BLaER1 treated with 17β-estradiol and CSF1 and Interleukin-3, amounts not matched to agents 10 nM and 100 nM (cell line): Measurements from ENCODE around the gene PTCH2.
"Not testable (repeated sequence)": the region's sequence is repeated elsewhere in the genome, so short reads cannot be mapped to it uniquely, and the experiment has no call there.

Experiments
- H3K27ac ChIP-seq, 11 experiments: shearing (Covaris generic); formaldehyde crosslinking; 2 replicates each; pipeline ENCODE4 v1.8.1; 2022
- H3K27me3 ChIP-seq, 11 experiments: shearing (Covaris generic); formaldehyde crosslinking; 2 replicates each; pipeline ENCODE4 v1.8.1; 2022
- H3K36me3 ChIP-seq, 11 experiments: shearing (Covaris generic); formaldehyde crosslinking; 2 replicates each; pipeline ENCODE4 v1.8.1; 2022
- H3K4me1 ChIP-seq, 10 experiments: shearing (Covaris generic); formaldehyde crosslinking; 2 replicates each; pipeline ENCODE4 v1.8.1; 2022
- H3K4me2 ChIP-seq, 11 experiments: shearing (Covaris generic); formaldehyde crosslinking; 2 replicates each; pipeline ENCODE4 v1.8.1; 2022
- H3K4me3 ChIP-seq, 10 experiments: shearing (Covaris generic); formaldehyde crosslinking; 2 replicates each; pipeline ENCODE4 v1.8.1; 2022
- H3K9ac ChIP-seq, 11 experiments: shearing (Covaris generic); formaldehyde crosslinking; 2 replicates each; pipeline ENCODE4 v1.8.1; 2022
- H3K9me3 ChIP-seq, 11 experiments: shearing (Covaris generic); formaldehyde crosslinking; replicated peaks in 1 of 11; 2 replicates each; pipeline ENCODE4 v1.8.1; 2022
- H4K20me1 ChIP-seq, 11 experiments: shearing (Covaris generic); formaldehyde crosslinking; 2 replicates each; pipeline ENCODE4 v1.8.1; 2022
- Cebpa-rat ChIP-seq, 11 experiments: shearing (Covaris generic); IDR thresholded peaks; 2 replicates each; pipeline ENCODE4 v1.8.1; 2022

PTCH2 gene

GRCh38 chr1:44827197-44828002, 15.7 kb downstream of the PTCH2 start:
- H3K9ac ChIP-seq: 0 out of 22 replicates have a peak overlapping the region, but pooled peaks of 1 of the 11 experiments have one; percentile 17
- no peaks in the 10 kb centered on the region for H3K27me3 ChIP-seq
- H3K27ac ChIP-seq: peak overlapping the region in 2 of 11 experiments; percentile 28 to 32; a peak in 3 of 22 replicates
- peaks cover 21 to 55% (median 37%) of the 10 kb centered on the region in 10 experiments for H3K4me1 ChIP-seq
- peak overlapping the region in 7 of 11 experiments; percentile 6 to 84 (median 46); a peak in 11 of 22 replicates for H3K4me2 ChIP-seq
- H4K20me1 ChIP-seq: no peaks in the 10 kb centered on the region
- no peak for TF ChIP-seq Cebpa-rat (IDR thresholded peaks at IDR 0.05)
- no peak overlapping the region for H3K4me3 ChIP-seq
- H3K9me3 ChIP-seq: peaks cover 0 to 12% (median 0%) of the 10 kb centered on the region in 11 experiments; a peak in 4 of 22 replicates
- no peaks in the 10 kb centered on the region for H3K36me3 ChIP-seq

GRCh38 chr1:44826375-44827196, 16.5 kb downstream of the PTCH2 start:
- H3K9ac ChIP-seq: peak overlapping the region in 2 of 11 experiments; percentile 9 to 17; a peak in 1 of 22 replicates
- H3K9me3 ChIP-seq: peaks cover 0 to 12% (median 0%) of the 10 kb centered on the region in 11 experiments; a peak in 4 of 22 replicates
- no peaks in the 10 kb centered on the region for H3K27me3 ChIP-seq
- no peak for TF ChIP-seq Cebpa-rat (IDR thresholded peaks at IDR 0.05)
- H3K4me2 ChIP-seq: peak overlapping the region in 8 of 11 experiments; percentile 6 to 84 (median 42); a peak in 11 of 22 replicates
- H3K4me1 ChIP-seq: peaks cover 14 to 47% (median 29%) of the 10 kb centered on the region in 10 experiments
- H3K4me3 ChIP-seq: no peak overlapping the region
- H4K20me1 ChIP-seq: no peaks in the 10 kb centered on the region
- peak overlapping the region in 3 of 11 experiments; percentile 28 to 32 (median 30); a peak in 3 of 22 replicates for H3K27ac ChIP-seq
- no peaks in the 10 kb centered on the region for H3K36me3 ChIP-seq

- H3K27ac ChIP-seq, H3K9me3 ChIP-seq, H3K27me3 ChIP-seq, H3K9ac ChIP-seq, H3K36me3 ChIP-seq, H3K4me2 ChIP-seq, H3K4me3 ChIP-seq, H4K20me1 ChIP-seq: not testable (repeated sequence)
- peaks cover 7 to 37% (median 21%) of the 10 kb centered on the region in 10 experiments for H3K4me1 ChIP-seq
These were observed 18.7 kb downstream of the PTCH2 start for GRCh38 chr1:44824392-44824791.

GRCh38 chr1:44822981-44823451, 20.0 kb downstream of the PTCH2 start:
- H3K4me2 ChIP-seq: no peak overlapping the region

GRCh38 chr1:44822131-44822701, 20.8 kb downstream of the PTCH2 start:
- Histone ChIP-seq H3K27me3 (no peaks in the 10 kb centered on the region), H3K9ac (peak overlapping the region in 4 of 11 experiments; percentile 5 to 18 (median 8); a peak in 2 of 22 replicates), H4K20me1 (no peaks in the 10 kb centered on the region), H3K27ac (no peak overlapping the region), H3K4me1 (peaks cover 23 to 50% (median 36%) of the 10 kb centered on the region in 10 experiments), H3K36me3 (no peaks in the 10 kb centered on the region), H3K4me2 (no peak overlapping the region), H3K9me3 (no peaks in the 10 kb centered on the region), H3K4me3 (no peak overlapping the region)
- no peak for TF ChIP-seq Cebpa-rat (IDR thresholded peaks at IDR 0.05)

More at GRCh38 chr1:44822981-44823451, 20.0 kb downstream of the PTCH2 start:
- Histone ChIP-seq H3K4me1 (peaks cover 19 to 47% (median 33%) of the 10 kb centered on the region in 10 experiments), H3K9ac (no peak overlapping the region), H3K9me3 (no peaks in the 10 kb centered on the region), H3K4me3 (no peak overlapping the region), H3K27me3 (no peaks in the 10 kb centered on the region), H4K20me1 (no peaks in the 10 kb centered on the region), H3K36me3 (no peaks in the 10 kb centered on the region), H3K27ac (no peak overlapping the region)
- TF ChIP-seq Cebpa-rat (IDR thresholded peaks at IDR 0.05): no peak

GRCh38 chr1:44821240-44821715, 21.8 kb downstream of the PTCH2 start:
- TF ChIP-seq Cebpa-rat (IDR thresholded peaks at IDR 0.05): no peak
- H3K4me2 ChIP-seq: peak overlapping the region in 10 of 11 experiments; percentile 81 to 97 (median 91); a peak in 16 of 22 replicates
- H3K27me3 ChIP-seq: no peaks in the 10 kb centered on the region
- H4K20me1 ChIP-seq: no peaks in the 10 kb centered on the region
- H3K27ac ChIP-seq: peak overlapping the region in 1 of 11 experiments; percentile 99; a peak in 1 of 22 replicates
- H3K36me3 ChIP-seq: no peaks in the 10 kb centered on the region
- H3K9me3 ChIP-seq: no peaks in the 10 kb centered on the region
- peak overlapping the region in 5 of 11 experiments; percentile 90 to 99 (median 96); a peak in 8 of 22 replicates for H3K9ac ChIP-seq
- peak overlapping the region in 1 of 10 experiments; percentile 55; a peak in 1 of 20 replicates for H3K4me3 ChIP-seq
- H3K4me1 ChIP-seq: peaks cover 23 to 44% (median 31%) of the 10 kb centered on the region in 10 experiments

GRCh38 chr1:44820328-44821239, 22.5 kb downstream of the PTCH2 start:
- peak overlapping the region; percentile 90 to 99 (median 96) for H3K9ac ChIP-seq
- H3K4me3 ChIP-seq: peak overlapping the region; percentile 54 to 73 (median 62)
- peak overlapping the region; percentile 90 to 100 (median 98) for H3K27ac ChIP-seq
- peaks cover 0 to 4% (median 0%) of the 10 kb centered on the region in 11 experiments; a peak in 5 of 22 replicates for H3K36me3 ChIP-seq
- no peaks in the 10 kb centered on the region for H3K9me3 ChIP-seq
- no peaks in the 10 kb centered on the region for H3K27me3 ChIP-seq
- H4K20me1 ChIP-seq: no peaks in the 10 kb centered on the region
- H3K4me2 ChIP-seq: peak overlapping the region; percentile 81 to 98 (median 92)
- H3K4me1 ChIP-seq: peaks cover 23 to 42% (median 31%) of the 10 kb centered on the region in 10 experiments
- TF ChIP-seq Cebpa-rat (IDR thresholded peaks at IDR 0.05): no peak
